Ovary (tissue), 3 donors: ENCODE data around the gene SLC29A3.

Source experiments
- EP300 ChIP-seq: sonication (generic); formaldehyde crosslinking; IDR thresholded peaks from one replicate; pipeline ENCODE4 v1.6.1; 2017; ENCODE audit warnings: antibody characterized with exemption
- POLR2A ChIP-seq: fragments of 450-650 bp; IDR thresholded peaks from one replicate; pipeline ENCODE4 v1.6.1; 2017; ENCODE audit warnings: antibody characterized with exemption, mild to moderate bottlenecking, moderate library complexity
- TF ChIP-seq, protein P1 (sequence below), 3 donors: fragments of 450-650 bp in 2 of 3; fragments of 200-600 bp in 1 of 3; IDR thresholded peaks; one replicate each; pipeline versions ENCODE4 v1.5.1 to v1.8.0; 2016 to 2022; ENCODE audit warnings: antibody characterized with exemption in 3 of 3, mild to moderate bottlenecking in 1 of 3
- donor health status: DM: no; HTN: no; CAD: no.

DNA sequence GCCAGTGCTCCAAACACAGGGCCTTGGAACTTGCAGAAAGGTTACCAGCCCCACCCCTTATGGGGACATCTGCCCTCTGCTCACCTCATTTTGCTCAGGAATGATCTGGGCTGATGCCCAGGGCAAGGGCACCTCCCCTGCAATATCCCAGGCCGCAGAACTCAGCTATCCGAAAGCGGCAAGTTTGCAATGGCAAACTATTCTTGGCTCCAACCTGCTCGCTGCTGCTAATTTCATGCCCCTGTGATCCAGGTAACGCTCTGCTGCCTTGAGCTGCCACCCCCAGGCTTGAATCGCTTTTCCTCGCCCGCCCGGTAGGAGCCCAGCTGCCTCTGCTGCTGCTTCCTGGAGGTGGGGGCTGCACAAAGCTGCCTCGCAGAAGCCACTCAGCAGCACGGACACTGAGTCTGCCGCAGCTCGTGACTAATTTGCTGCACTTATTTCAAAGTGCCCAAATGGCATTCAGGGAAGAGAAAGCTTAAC, 18.2 kb downstream of the SLC29A3 start:
- TF ChIP-seq EP300: no peak
- TF ChIP-seq, protein P1, sequence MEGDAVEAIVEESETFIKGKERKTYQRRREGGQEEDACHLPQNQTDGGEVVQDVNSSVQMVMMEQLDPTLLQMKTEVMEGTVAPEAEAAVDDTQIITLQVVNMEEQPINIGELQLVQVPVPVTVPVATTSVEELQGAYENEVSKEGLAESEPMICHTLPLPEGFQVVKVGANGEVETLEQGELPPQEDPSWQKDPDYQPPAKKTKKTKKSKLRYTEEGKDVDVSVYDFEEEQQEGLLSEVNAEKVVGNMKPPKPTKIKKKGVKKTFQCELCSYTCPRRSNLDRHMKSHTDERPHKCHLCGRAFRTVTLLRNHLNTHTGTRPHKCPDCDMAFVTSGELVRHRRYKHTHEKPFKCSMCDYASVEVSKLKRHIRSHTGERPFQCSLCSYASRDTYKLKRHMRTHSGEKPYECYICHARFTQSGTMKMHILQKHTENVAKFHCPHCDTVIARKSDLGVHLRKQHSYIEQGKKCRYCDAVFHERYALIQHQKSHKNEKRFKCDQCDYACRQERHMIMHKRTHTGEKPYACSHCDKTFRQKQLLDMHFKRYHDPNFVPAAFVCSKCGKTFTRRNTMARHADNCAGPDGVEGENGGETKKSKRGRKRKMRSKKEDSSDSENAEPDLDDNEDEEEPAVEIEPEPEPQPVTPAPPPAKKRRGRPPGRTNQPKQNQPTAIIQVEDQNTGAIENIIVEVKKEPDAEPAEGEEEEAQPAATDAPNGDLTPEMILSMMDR (IDR thresholded peaks at IDR 0.05): no peak
- no peak for TF ChIP-seq POLR2A
